ENCODE measurements around the gene EEFSEC.

GRCh38 chr3:128353991-128354687 is 200.9 kb downstream of the EEFSEC start:
- no peak for TF ChIP-seq CTCF (IDR thresholded peaks at IDR 0.05)
- TF ChIP-seq POLR2AphosphoS5 (IDR thresholded peaks at IDR 0.05): no peak

Data from breast epithelium (tissue), 3 donors.